ENCODE results near the gene ZNF710.

Gene ZNF710

DNA sequence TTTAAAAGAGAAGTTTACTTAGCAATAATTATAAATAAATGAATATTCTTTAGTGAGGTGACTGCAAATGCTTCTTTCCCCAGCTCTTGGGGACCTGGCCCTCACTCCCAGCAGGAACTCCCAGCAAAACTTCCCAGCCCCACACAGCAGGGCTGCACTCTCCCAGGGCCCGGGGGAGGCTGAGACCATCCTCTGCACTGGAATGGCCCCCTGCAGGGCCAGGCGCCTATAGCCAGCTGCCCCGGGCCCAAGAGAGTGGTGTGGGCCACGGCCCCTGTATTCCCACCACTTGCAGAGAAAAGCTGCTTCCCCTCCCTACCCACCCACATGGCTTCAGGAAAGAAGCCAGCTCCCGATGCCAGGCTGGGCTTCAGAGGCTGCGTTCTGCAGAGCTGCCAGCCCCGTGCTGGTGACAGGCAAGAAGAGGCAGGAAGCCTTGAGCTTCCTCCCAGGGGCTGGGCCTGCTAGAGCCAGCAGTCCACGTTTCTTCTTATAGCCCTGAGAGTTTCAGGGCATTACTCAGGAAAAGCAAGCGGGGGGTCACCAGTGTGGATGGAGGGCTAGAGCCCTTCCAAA is 81.1 kb downstream of the ZNF710 start:
- no peak for DNase-seq (ENCODE audit: low spot score)

DNA sequence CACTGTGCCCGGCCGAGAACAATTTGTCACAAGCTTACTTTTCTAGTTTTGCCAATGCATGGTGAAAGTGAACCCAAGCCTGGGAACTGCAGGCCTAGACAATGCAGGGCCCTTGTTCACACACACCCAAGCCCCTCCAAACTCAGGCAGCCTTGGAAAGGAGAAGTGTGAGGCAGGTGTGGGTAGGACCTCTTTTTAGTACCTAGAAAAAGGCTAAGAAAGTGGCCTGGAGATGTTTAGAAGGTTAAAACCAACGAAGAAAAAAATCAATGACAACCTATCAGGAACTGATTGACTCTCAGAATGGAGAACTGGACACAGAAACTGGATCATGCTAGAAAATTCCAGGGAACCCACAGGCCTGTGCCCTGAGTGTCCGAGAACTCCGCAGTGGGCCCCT is 82.3 kb downstream of the ZNF710 start:
- no peak for DNase-seq (ENCODE audit: low spot score)

DNA sequence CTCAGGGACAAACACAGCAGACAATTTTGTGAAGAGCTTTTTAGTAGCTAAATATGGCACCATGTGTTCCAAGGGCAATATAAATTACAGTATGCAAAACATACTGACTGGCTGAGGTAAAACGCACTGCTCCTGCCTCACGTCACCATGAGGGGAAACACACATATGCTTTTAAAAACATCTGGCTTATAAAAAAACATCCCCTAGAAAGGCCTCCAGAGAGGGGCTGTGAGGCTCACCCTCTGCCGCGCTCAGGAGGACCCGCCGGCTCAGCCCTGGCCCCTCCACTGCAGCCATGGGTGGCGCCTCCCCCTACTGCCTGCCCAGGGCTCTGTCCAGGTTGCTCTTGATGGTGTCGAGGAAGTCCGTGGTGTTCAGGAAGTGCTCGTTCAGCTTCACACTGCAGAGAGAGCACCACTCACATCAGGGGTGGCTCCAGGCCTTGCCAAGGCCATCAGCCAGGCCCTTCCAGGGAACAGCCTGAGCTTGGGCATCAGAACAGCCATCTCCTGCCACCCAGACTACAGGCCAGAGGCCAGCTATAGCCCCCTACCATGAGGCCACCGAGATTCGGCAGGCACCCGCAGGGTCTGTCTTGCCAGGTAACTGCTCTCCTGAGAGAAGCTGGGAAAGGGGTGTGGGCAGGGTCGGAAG is 83.0 kb downstream of the ZNF710 start:
- no peak for DNase-seq (ENCODE audit: low spot score)

DNA sequence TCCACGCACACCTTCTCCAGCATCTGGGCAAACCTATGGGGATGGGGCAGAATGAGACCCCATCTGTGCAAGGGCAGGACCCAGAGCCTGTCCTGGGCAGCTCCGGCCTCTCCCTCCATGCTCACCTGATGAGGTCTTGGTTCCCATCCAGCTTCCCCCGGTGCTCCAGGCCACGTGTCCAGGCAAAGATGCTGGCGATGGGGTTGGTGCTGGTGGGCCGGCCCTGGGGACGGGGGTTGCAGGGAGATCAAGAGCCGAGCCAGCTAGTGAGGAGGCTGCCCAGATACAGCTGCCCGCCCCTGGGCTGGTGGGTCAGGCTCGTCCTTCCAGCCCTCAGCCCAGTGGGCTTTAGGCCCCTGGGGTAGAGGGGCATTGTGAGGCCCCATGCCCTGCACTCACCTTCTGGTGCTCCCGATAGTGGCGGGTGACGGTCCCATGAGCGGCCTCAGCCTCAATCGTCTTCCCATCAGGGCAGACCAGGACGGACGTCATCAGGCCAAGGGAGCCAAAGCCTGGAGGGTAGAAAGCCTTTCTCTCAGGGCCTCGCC is 83.8 kb downstream of the ZNF710 start:
- DNase-seq (ENCODE audit: low spot score), result no peak

DNA sequence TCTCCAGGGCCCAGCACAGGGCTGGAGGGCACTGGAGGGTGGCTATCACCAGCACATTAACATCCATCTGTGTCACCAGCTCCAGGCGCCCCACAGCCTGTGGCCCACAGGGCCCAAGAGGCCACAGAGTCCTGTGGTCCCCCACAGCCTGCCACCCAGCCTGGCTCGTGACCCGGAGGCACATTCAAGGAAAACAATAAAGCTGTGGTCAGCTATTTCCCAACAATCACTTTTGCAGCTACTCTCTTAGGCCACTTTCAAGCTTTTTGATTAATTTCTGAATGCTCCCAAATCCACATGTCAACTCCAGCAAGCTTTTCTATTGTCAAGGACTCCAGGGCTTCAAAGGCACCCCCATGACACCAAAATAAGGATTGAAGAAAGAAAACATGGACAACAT is 84.4 kb downstream of the ZNF710 start:
- DNase-seq (ENCODE audit: low spot score), result no peak

- DNase-seq (ENCODE audit: low spot score), result peak; percentile 92
Measured at GRCh38 chr15:90086868-90087268, 85.7 kb downstream of the ZNF710 start.

DNA sequence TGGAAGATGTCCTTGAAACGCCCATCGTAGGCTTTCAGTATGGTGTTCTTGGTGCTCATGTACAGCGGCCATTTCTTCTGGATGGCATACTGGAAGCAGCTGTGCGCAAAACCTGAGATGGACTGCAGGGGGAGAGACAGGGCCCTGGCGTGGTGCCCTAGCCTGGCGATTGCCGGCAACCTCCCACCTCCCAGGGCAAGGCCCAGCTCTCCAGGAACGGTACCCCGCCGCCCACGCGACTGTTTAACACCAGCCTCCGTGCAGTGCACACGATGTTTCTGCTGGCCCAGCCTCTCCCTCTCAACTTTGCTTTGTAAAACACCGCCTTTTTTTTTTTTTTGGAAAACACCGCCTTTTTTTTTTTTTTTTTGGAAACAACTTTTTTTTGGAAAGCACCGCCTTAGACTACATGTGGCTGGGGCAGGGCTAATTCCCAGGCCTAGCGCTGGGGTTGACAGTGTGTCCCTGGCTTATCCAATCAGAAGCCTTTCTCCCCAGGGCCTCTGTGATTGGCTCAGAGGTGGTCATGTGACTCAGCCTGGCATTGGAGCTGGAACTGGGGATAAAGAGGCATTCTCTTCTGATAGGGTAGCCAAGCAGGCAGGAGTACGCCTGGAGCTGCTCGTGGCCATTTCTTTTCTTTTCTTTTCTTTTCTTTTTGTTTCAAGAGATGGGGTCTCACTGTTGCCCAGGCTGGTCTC is 86.5 kb downstream of the ZNF710 start:
- peak; percentile 52 for DNase-seq (ENCODE audit: low spot score)

- DNase-seq (ENCODE audit: low spot score), result no peak
Measured at GRCh38 chr15:90090226-90090848, 89.2 kb downstream of the ZNF710 start.

DNA sequence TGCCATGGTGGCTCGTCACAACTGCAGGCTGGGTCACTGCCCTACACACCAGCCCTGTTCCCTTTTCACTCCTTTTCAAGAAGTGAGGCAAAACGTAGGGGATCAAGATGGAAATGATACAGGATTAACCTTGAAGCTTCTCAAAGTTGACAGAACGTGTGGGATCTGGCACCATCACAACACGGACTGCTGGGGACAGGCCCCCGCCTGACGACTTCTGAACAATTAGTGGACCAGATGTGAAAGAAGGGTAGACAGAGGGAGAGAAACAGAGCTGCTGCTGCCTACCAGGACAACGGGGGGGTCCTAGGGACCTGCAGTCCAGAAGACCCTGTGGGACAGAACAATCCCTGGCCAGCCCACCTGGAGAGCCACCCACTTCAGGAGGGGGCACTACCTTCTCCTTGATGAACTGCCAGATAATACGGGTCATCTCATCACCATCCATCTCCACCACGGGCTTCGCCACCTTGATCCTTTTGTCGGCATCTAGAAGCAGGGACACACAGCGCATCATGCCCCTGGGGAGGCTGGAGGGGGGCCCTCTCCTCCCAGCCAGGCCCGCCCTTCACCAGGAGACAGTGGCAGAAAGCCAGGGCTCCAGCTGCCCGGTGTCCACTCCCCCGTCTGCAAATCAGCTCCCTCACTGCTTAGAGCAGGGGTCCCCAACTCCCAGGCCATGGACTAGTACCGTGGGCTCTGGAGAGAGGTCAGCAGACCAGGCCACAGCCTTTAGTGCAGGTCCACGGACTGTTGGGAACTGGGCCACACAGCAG is 90.2 kb downstream of the ZNF710 start:
- no peak for DNase-seq (ENCODE audit: low spot score)

GRCh38 chr15:90095521-90095959 is 94.4 kb downstream of the ZNF710 start:
- no peak for DNase-seq (ENCODE audit: low spot score)

DNA sequence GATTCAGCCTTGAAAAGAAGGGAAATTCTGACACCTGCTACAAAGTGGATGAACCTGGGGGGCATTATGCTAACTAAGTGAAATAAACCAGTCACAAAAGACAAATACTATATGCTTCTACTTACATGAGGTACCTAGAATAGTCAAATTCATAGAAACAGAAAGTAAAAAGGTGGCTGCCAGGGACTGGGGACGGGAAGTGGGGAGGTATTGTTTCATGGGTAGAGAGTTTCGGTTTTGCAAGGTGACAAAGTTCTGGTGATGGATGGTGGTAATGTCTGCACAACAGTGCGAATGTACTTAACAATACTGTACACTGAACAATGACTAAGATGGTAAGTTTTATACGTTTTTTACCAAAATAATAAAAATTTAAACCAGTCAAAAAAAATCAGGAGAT is 96.4 kb downstream of the ZNF710 start:
- no peak for DNase-seq (ENCODE audit: low spot score)

- DNase-seq (ENCODE audit: low spot score), result no peak
Measured at GRCh38 chr15:90099072-90099867, 98.1 kb downstream of the ZNF710 start.

DNA sequence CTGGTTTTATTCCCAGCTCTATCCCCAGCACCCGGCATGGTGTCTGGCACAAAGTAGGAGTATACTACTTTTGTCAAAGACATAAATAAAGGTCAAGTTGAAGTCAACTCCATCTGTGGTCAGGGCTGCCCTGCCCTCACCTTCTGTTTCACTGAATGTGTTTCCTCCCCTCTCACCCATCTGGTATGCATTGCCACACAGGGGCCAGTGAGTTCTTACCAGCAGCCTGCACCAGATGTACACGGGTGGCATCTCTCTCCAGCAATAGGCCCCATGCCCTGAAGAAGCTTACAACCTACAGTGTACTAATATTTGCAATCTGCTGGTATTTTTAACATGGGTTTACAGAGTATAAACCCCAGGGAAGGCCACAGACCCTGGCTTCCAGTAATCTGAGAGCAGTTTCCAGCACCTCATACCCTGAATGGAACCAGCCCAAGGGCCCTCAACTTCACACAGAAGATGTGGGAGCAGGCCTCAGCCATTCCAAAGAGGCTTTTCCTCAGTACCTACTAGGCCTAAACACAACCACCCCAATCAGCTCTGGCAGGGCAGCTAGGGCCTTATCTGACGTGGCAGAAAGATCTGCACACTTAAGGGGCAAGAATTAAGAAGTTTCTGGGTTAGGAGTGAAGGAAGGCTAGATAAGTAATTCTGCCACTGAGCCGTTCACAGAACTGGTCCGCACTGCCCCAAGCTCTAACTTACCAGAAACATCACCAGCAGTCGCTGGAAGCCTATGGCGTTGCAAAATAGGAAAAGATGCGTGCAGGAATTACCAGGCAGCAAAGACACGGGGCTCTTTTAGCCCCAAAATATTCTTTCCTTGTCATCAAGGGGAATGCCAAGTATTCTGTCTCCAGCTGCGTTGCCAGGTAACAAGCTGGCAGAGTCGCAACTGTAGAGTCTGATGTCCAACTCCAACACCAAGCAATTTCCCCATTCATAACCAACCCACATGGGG is 99.0 kb downstream of the ZNF710 start:
- no peak for DNase-seq (ENCODE audit: low spot score)

DNA sequence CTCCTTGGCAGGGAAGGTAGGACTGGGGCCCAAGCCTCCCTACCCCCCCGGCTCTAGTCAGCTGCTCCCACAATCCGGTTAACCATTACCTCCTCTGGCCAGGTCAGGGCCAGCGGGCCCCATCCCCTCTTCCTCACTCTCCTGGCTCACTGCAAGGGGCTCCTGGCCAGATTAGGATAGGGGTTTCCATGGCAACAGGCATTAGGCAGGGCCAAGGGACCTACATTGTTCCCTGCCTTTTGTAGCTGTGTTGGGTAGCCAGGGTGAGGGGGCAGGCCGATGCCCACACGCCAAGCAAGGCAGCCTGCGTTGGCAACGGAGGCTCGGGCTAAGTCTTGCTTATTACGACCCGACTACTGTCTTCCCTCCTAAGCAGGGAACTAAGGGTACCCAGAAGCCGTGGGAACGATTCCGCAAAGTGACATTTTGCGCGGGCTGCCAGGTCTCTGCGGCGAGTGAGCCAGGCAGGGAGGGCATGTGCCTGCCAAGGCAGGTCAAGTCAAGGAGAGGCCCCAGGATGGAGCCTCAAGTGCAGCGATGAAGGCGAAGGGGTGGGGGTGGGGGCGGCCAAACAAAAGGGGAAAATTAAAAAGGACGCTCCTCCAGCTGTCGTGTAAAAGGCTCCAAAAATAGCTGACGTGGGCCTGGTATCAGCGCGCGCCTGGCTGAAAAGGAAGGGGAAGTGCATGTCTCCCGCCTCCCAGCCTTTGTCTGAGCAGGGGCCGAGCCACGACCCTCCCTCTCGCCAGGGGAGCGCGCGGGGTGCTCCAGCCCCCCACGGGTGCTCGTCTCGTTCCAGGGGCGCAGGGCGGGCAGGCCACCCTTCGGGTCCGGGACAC is 100.2 kb downstream of the ZNF710 start:
- no peak for DNase-seq (ENCODE audit: low spot score)

DNA sequence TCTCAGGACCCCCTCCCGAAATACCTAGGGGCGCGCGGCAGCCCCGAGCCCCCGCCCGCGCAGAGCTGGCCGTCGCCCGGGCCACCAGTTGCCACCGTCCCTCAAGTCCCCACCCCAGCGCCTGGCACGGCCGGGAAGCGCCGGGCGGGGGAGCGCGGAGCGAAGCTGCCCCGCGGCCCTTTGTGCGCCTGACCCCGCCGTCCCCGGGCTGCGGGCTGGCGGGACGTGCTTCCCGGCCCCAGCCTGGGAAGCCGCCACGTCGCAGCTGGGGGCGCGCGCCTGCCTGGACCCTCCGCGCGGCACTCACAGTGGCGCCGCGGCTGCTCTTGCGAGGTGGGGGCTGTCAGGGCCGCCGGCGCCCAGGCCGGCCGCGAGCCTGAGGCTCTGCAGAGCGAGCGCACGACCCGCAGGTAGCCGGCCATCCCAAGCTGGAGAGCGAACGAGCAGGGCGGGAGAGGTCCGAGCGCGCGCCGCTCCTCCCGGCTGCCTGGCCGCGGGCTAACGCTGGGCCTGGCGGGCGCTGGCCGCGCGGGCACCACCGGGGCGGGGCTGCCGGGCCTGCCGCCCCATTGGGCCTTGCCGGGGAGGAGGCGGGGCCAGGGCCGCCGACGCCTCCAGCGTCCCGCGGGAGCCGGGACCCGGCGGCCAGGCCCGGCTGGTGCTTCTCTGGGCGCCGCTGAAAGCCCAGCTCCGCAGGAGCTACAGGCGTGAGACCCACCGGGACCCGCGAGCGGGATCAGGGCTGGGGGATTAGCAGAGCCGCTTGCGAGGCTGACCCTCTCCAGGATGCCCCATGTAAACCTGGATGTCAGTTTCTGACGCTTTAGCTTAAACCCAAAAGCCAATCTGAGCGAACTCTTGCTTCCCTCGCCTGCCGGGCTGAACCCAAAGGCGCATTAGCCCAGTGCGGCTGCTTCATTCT is 101.1 kb downstream of the ZNF710 start, which contains the start of gene IDH2:
Gene IDH2, minus strand, starts transcription at position 500 of the 922 bp plus-strand sequence. Its CDS starts 78 bp downstream, at position 422.
- DNase-seq (ENCODE audit: low spot score), result peak; percentile 94

GRCh38 chr15:90103701-90104329 is 102.7 kb downstream of the ZNF710 start:
- no peak for DNase-seq (ENCODE audit: low spot score)

- no peak for DNase-seq (ENCODE audit: low spot score)
Measured at GRCh38 chr15:90104551-90104950, 103.4 kb downstream of the ZNF710 start.
